ENCODE data around the gene MED15.
"Not testable (repeated sequence)": the region's sequence is repeated elsewhere in the genome, so short reads cannot be mapped to it uniquely, and the experiment has no call there.

GRCh38 chr22:20478059-20478458 is 29.4 kb upstream of the MED15 start:
- TF ChIP-seq CTCF (conservative IDR thresholded peaks at IDR 0.05; ENCODE audit: low read depth, low read length); POLR2A (IDR thresholded peaks at IDR 0.05; ENCODE audit: low read depth, low read length); RCOR1 (IDR thresholded peaks at IDR 0.05; ENCODE audit: insufficient replicate concordance, low read length); USF2 (IDR thresholded peaks at IDR 0.05; ENCODE audit: low read depth, low read length); SMC3 (IDR thresholded peaks at IDR 0.05; ENCODE audit: low read depth, low read length); CEBPB (IDR thresholded peaks at IDR 0.05; ENCODE audit: low read depth, low read length): not testable (repeated sequence)

Data from IMR-90 (cell line).